ENCODE results near the gene DIS3L. TPM values are rescaled to one million over a fixed set of nuclear protein-coding genes. Genes with fewer than 3 reads are reported as not detected.

The DIS3L gene
- polyA plus RNA-seq, 2 of the 4 experiments (the other 2 are of a cell fraction) = 43.6 to 64.3 TPM

- TF ChIP-seq SMC3 (IDR thresholded peaks at IDR 0.05) (no peak), RCOR1 (IDR thresholded peaks at IDR 0.05; ENCODE audit: low read depth, low read length) (no peak), NPAS2 (CRISPR knock-in tag; IDR thresholded peaks at IDR 0.05; ENCODE audit: borderline replicate concordance) (no peak), HOXA7 (CRISPR knock-in tag; IDR thresholded peaks at IDR 0.05) (no peak), PHF8 (IDR thresholded peaks at IDR 0.05; ENCODE audit: borderline replicate concordance, low read depth) (no peak), MAX (IDR thresholded peaks at IDR 0.05) (peak; percentile 92), BCL3 (IDR thresholded peaks at IDR 0.05) (no peak), TFCP2L1 (CRISPR knock-in tag; IDR thresholded peaks at IDR 0.05) (no peak), CHD2 (IDR thresholded peaks at IDR 0.05; ENCODE audit: low read length, partially characterized antibody) (no peak), HDAC2 (IDR thresholded peaks at IDR 0.05) (no peak), NR3C1 (IDR thresholded peaks at IDR 0.05) (no peak), HMGXB4 (CRISPR knock-in tag; IDR thresholded peaks at IDR 0.05; ENCODE audit: borderline replicate concordance) (no peak), ZSCAN20 (CRISPR knock-in tag; IDR thresholded peaks at IDR 0.05) (no peak), CTCF (IDR thresholded peaks at IDR 0.05) (no peak), FOSB (CRISPR knock-in tag; IDR thresholded peaks at IDR 0.05) (no peak), MYC (IDR thresholded peaks at IDR 0.05; ENCODE audit: borderline replicate concordance, low read length) (no peak), JUNB (IDR thresholded peaks at IDR 0.05) (no peak), USF2 (IDR thresholded peaks at IDR 0.05) (no peak), ELK1 (IDR thresholded peaks at IDR 0.05; ENCODE audit: low read depth, low read length) (no peak)
Observed at GRCh38 chr15:66369773-66370651, 76.6 kb downstream of the DIS3L start (continued).

- DNase-seq (ENCODE audit: low read depth in 1 of 2, low spot score in 1 of 2) = no peak
- FAIRE-seq = no peak
- ChIA-PET CTCF (interaction anchor here (2.1 to 2.6 kb wide), 2 partner anchors 13 to 124 kb away, joined by 6 to 16 read pairs; partner anchors contain the start of gene MAP2K1), POLR2A (no interaction called here)
- peaks cover 11% of the 10 kb centered on the region for H3K9me3 ChIP-seq
- no peak overlapping the region for H3K4me3 ChIP-seq
- H3K4me1 ChIP-seq = peaks cover 17% of the 10 kb centered on the region
- no peak for ATAC-seq
- no peak overlapping the region for H3K4me2 ChIP-seq
- H3K27ac ChIP-seq = no peak overlapping the region
- 73% methylated on average over 4 of the region's 4 CpGs for WGBS (ENCODE audit: missing lambda C conversion rate)
- TF ChIP-seq RNF2 (IDR thresholded peaks at IDR 0.05; ENCODE audit: borderline replicate concordance, low read depth) (no peak), CHD2 (IDR thresholded peaks at IDR 0.05; ENCODE audit: low read length, partially characterized antibody) (no peak), HDAC2 (IDR thresholded peaks at IDR 0.05) (no peak), CBX2 (IDR thresholded peaks at IDR 0.05; ENCODE audit: borderline replicate concordance, low read depth) (no peak), FOXS1 (CRISPR knock-in tag; IDR thresholded peaks at IDR 0.05) (no peak), TFCP2L1 (CRISPR knock-in tag; IDR thresholded peaks at IDR 0.05) (no peak), HOXB13 (CRISPR knock-in tag; IDR thresholded peaks at IDR 0.05; ENCODE audit: low read depth) (no peak), RCOR1 (IDR thresholded peaks at IDR 0.05; ENCODE audit: low read depth, low read length) (no peak), ESRRA (IDR thresholded peaks at IDR 0.05; ENCODE audit: borderline replicate concordance, low read length) (no peak), FOSB (CRISPR knock-in tag; IDR thresholded peaks at IDR 0.05) (no peak), CTCF (IDR thresholded peaks at IDR 0.05) (no peak), CEBPB (IDR thresholded peaks at IDR 0.05) (no peak), PHF8 (IDR thresholded peaks at IDR 0.05; ENCODE audit: borderline replicate concordance, low read depth) (no peak), ELK1 (IDR thresholded peaks at IDR 0.05; ENCODE audit: low read depth, low read length) (no peak)
Observed at GRCh38 chr15:66374179-66374578, 80.8 kb downstream of the DIS3L start.

Data from A549 (cell line).